ENCODE results near the gene HOXA4.
A peak's percentile ranks its signal among the peaks of the same experiment; 100 is the strongest.

The HOXA4 gene

DNA sequence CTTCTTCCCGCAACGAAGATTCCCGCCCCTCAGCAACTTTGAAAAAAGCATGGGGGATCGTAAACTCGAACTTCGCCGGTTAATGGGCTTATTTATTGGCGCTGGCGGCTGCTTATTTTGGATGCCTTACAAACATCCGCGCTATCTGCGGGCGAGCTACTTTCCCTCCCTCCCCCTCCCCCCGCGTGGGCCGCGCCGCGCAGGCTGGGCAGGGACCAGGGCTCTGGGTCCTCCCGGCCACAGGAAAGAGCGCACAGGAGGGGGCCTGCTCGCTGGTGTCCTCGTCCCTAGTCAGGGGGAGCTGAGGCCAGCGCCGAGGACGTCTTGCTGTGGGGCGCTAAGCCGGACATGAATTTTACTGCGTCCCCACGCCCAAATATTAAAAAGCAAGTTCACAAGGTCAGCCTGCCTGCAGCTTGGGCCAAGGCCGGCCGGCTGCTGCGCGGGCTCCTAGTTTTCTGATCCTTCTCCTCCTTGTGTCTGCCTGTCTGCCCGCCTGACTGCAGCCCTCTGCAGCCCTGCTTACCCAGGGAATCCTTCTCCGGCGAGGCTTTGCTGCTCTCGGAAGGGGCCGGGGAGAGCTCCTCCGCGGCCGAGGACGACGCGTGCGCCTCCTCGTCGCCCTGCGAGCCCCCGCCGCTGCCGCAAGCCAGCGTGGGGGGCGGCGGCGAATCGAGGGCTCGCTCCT, 42.4 kb upstream of the HOXA4 start:
- Mint-ChIP-seq H3K36me3 (peaks cover 8% of the 10 kb centered on the region), H3K4me3 (no peak overlapping the region), H3K9me3 (no peaks in the 10 kb centered on the region), H3K4me1 (peaks cover 10% of the 10 kb centered on the region), H3K27me3 (peaks cover 98% of the 10 kb centered on the region), H3K27ac (peak overlapping the region; percentile 68)
- CTCF ChIA-PET, result interaction anchor here (2.3 kb wide), 1 partner anchor 23 kb away, joined by 6 read pairs; no protein-coding TSS in a partner anchor
- DNase-seq, result peak; percentile 20

DNA sequence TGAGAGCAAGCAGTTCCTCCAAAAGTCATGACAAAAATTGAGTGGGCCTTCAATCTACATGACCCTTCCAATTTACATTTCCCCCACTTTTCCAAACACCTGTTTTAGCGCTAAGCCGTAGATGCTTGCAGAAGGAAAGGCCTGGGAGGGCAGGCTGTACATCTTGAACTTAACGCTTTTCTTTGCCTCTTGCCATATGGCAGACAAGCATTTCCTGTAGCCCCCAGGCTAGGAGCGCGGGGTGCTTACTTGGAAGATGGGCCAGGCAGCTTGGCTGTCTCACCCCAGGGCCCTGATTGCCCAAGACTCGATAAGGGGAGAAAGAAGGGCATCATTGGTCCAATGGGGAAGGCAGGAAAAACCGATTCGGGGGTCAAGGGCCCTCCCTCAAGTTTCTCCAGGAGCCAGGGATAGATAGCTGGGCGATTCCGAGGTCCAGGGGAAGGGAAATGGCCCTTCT, 41.8 kb upstream of the HOXA4 start:
- Mint-ChIP-seq H3K4me3 (peak overlapping the region; percentile 27), H3K4me1 (peaks cover 10% of the 10 kb centered on the region), H3K27me3 (peaks cover 98% of the 10 kb centered on the region), H3K36me3 (peaks cover 8% of the 10 kb centered on the region), H3K27ac (peak overlapping the region; percentile 68), H3K9me3 (no peaks in the 10 kb centered on the region)
- DNase-seq, result peak; percentile 17
- CTCF ChIA-PET, result interaction anchor here (2.3 kb wide), 1 partner anchor 24 kb away, joined by 6 read pairs; no protein-coding TSS in a partner anchor

DNA sequence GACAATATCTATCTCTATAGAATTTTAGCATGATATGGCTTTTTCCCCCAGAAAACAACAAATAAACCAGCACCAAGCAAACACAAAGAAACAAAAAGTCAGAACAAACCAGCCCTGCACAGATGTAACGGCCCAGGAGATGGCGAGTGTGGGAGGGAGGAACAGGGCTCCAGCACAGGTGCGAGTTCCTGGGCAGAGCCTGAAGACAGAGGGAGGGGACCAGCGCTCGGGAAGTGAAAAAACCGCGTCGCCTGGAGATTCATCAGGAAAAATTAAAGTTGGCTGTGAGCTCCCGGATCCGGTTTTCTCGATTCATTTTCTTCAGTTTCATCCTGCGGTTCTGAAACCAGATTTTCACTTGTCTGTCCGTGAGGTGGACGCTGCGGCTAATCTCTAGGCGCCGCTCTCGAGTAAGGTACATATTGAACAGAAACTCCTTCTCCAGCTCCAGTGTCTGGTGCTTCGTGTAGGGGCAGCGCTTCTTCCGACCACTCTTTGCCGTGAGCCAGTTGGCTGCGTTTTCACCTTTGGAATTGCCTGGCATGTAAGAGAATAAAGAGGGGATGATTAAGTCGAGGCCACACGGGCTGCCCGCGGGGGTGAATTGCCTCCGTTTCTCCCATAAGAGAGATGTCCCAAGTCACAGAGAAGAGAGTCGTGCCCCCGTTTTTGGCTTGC, 41.2 kb upstream of the HOXA4 start:
- H3K4me3 Mint-ChIP-seq, result peak overlapping the region; percentile 27
- no peaks in the 10 kb centered on the region for H3K9me3 Mint-ChIP-seq
- H3K27me3 Mint-ChIP-seq, result peaks cover 98% of the 10 kb centered on the region
- peaks cover 14% of the 10 kb centered on the region for H3K4me1 Mint-ChIP-seq
- H3K27ac Mint-ChIP-seq, result peak overlapping the region; percentile 68
- DNase-seq, result peak; percentile 19
- H3K36me3 Mint-ChIP-seq, result peaks cover 8% of the 10 kb centered on the region
- CTCF ChIA-PET, result interaction anchor here (2.3 kb wide), 1 partner anchor 24 kb away, joined by 6 read pairs; no protein-coding TSS in a partner anchor

DNA sequence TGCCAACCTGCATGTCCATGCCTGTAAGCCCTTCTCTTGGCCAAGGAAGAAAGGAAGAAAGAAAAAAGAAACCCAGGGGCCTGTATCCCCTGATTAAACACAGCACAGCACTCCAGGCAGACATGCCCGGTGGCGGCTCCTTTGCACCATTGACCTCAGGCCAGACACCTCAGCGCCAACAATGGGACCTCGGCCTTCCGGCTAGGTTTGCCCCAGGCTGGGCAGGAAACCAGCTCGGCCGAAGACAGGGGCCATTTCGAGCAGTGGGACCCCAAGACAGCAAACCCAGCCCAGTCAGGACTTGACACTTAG, 40.7 kb upstream of the HOXA4 start:
- DNase-seq, result no peak
- H3K9me3 Mint-ChIP-seq, result no peaks in the 10 kb centered on the region
- peaks cover 98% of the 10 kb centered on the region for H3K27me3 Mint-ChIP-seq
- peaks cover 14% of the 10 kb centered on the region for H3K4me1 Mint-ChIP-seq
- no peak overlapping the region for H3K4me3 Mint-ChIP-seq
- peaks cover 8% of the 10 kb centered on the region for H3K36me3 Mint-ChIP-seq
- CTCF ChIA-PET, result interaction anchor here (2.3 kb wide), 1 partner anchor 25 kb away, joined by 6 read pairs; no protein-coding TSS in a partner anchor
- H3K27ac Mint-ChIP-seq, result peak overlapping the region; percentile 67

DNA sequence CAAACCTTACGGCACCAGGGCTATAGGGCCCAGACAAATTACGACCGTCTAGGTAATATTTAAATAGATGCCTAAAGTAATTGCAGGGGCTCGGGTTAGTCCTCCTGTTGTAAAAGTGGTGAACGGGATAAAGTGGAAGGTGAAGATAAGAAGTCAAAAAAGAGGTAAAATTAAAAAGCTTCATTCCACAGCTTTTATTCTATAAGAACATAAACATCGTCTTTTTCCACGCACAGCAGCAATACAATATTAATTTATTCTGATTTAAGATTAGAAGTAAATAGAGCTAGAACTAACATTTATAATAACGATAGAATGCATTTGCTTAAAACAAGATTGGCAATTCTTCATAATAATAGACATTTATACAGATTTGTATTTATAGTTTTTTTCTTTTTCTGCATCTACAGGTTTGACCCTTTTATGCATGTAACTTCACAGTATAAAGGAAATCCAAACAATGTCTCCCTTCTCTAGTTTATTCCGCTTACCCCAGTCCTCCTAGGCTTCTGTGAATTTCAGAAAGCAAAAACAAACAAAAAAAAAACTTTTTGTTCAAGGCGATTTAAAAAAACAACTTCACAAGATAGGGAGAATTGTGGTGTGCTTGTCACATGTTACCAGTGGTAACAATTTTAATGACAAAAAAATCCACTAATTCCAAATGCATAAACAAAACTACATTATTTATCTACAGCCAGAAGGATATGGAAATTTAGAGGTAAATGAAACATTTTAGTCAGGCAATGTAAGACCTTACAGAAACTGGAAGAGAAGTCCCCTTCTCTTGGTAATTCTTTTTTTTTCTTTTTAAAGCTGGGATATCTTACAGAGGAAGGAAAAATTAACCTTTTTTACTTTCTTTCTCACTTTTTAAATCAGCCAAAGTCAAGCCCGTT, 40.1 kb upstream of the HOXA4 start:
- Mint-ChIP-seq H3K27ac (peak overlapping the region; percentile 79), H3K36me3 (peaks cover 8% of the 10 kb centered on the region), H3K4me3 (no peak overlapping the region), H3K27me3 (peaks cover 98% of the 10 kb centered on the region), H3K9me3 (no peaks in the 10 kb centered on the region), H3K4me1 (peaks cover 14% of the 10 kb centered on the region)
- CTCF ChIA-PET, result interaction anchor here (0.6 to 2.3 kb wide), 2 partner anchors 25 to 768 kb away, joined by 4 to 6 read pairs; no protein-coding TSS in a partner anchor
- DNase-seq, result no peak

DNA sequence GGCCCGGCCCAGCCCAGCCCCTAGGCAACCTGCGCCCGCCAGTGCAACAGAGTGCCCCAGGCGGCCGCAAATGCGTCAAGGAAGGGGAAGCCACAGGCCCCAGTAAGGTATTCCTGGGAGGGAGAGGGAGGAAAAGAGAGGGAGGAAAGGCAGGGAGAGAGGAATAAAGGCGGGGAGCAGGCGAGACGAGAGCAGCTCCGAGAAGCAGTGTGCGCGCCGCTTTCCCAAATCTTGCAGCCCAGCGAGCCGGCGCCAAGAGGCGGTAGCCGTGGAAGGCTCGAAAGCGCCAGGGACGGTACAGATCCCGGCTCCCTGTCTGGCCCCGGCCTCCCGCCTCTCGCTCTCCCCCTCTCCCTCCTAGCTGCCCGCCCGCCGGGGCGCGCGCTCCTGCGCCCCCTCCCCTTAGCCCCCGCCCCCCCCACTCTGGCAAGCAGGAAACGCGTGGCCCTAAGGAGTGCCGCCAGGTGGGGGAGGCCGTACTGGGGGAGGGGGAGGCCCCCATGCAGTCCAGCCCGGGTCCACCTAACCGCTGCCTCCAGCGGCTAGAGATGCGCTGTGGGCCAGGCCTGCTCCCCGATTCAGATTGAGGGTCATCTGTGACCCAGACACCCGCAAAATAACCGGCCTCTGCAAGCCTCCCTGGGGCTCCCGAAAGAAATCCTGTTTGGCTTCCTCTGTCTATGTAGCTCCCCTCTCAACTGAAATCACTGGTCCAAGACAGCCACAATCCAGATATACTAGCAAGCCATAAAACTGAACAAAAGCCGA, 39.3 kb upstream of the HOXA4 start:
- Mint-ChIP-seq H3K9me3 (no peaks in the 10 kb centered on the region), H3K4me1 (peaks cover 14% of the 10 kb centered on the region), H3K27me3 (peaks cover 98% of the 10 kb centered on the region), H3K4me3 (no peak overlapping the region), H3K36me3 (peaks cover 7% of the 10 kb centered on the region), H3K27ac (peak overlapping the region; percentile 83)
- CTCF ChIA-PET, result no interaction called here
- DNase-seq, result no peak

DNA sequence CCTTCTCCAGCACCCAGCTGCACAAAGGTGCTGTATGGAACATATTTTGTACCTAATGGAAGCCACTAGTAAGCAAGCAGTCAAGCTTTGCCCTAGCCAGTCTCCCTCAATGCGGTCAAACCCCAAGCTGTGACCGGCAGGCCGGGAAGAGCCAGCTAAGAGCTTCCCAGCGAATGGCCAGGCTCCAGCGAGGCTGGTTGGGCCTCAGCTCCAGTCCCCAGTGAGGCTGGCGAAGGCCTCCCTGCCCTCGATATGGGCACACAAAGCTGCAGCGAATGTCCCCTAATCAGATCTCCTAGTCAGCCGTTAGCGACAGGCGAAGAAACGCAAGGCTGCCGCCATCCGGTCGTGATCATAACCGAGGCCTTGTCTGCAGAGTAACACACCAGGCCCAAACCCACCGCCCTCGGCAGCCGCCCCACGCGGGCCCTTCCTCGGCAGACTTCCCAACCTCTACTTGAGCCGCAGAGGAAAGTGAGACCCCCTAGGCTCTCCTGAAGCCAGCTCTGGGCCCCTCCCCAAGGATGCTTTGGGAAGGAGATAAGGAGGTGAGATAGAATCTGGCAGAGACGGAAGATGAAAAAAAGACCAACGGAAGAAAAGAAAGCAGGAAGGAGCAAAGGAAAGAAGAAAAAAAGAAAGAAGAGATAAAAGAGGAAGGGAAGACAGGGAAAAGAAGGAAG, 37.8 kb upstream of the HOXA4 start:
- H3K36me3 Mint-ChIP-seq, result peaks cover 6% of the 10 kb centered on the region
- DNase-seq, result no peak
- H3K27me3 Mint-ChIP-seq, result peaks cover 99% of the 10 kb centered on the region
- H3K27ac Mint-ChIP-seq, result peak overlapping the region; percentile 33
- no peaks in the 10 kb centered on the region for H3K9me3 Mint-ChIP-seq
- peak overlapping the region; percentile 15 for H3K4me3 Mint-ChIP-seq
- H3K4me1 Mint-ChIP-seq, result peaks cover 12% of the 10 kb centered on the region
- CTCF ChIA-PET, result interaction anchor here (1.4 to 1.6 kb wide), 3 partner anchors 11 to 74 kb away, joined by 3 to 8 read pairs (median 4); partner anchors contain the start of genes EVX1 and HOXA6

DNA sequence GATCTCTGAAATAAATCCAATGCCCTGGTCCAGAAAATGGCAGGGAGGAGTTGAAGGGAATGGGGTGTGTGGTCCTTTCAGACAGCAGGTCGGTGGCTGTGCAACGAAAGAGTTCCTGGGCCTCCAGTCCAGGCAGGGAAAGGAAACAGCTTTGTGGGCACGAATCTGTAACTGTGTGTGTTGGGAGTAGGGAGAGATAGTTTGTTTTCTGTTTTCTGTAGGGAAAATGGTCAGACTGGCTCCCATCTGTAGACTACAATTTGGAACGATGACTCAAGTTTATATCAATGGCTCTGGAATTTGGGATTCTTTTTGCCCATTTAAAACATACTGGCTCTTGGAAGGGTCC, 37.3 kb upstream of the HOXA4 start:
- Mint-ChIP-seq H3K4me3 (peak overlapping the region; percentile 28), H3K27me3 (peaks cover 99% of the 10 kb centered on the region), H3K27ac (peak overlapping the region; percentile 24), H3K36me3 (peaks cover 5% of the 10 kb centered on the region), H3K4me1 (peaks cover 12% of the 10 kb centered on the region), H3K9me3 (no peaks in the 10 kb centered on the region)
- DNase-seq, result no peak
- CTCF ChIA-PET, result interaction anchor here (1.4 to 1.6 kb wide), 3 partner anchors 12 to 74 kb away, joined by 3 to 8 read pairs (median 4); partner anchors contain the start of genes EVX1 and HOXA6

DNA sequence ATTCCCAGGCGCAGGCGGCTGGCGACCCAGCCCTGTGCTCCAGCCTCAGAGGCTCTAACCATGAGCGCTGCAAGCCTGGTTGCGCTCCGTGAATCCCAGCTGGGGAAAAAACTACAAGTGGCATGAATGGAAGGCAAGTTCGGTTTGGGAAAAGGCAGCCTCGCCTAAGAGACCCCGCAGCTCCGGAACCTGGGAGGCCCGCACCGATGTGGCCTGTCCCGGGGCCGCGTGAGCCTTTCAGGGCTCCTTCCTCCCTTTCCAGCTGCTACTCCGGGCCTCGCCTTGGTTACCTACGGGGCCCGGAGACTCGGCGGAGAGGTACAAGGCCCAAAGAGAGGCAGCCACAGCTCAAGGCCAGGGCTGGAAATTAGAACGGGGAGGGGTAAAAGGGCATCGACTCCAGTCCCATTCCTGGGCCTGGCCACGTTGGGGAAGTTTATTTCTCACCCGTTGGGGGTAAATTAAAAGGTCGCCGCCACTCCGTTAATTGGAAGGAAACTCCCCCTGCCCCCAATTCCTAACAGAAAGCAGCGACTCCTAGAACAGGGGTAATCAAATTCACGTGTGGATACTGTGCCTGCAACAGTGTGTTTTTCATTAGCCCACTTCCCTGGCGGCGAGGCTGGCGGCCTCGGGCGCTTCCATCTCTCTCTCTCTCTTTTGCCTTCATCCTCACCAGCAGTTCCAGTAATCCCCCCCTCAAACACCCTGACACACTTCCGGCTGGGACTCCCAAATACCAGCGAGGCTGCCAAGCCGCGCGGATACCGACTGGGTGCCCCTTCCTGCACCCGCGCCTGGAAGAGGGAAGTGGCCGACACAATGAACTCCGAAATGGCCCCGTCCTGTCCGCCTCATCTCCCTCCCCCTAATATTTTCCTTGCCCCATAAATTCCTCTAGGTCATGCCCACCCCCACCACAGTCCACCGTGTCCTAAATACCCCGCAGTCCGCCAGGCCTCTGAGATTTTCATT, 36.3 kb upstream of the HOXA4 start:
- CTCF ChIA-PET, result interaction anchor here (0.8 to 1.6 kb wide), 2 partner anchors 13 to 20 kb away, joined by 3 to 4 read pairs; no protein-coding TSS in a partner anchor
- no peaks in the 10 kb centered on the region for H3K9me3 Mint-ChIP-seq
- no peak for DNase-seq
- H3K27ac Mint-ChIP-seq, result peak overlapping the region; percentile 87
- peaks cover 10% of the 10 kb centered on the region for H3K4me1 Mint-ChIP-seq
- peak overlapping the region; percentile 37 for H3K4me3 Mint-ChIP-seq
- H3K36me3 Mint-ChIP-seq, result peaks cover 1% of the 10 kb centered on the region
- peaks cover 99% of the 10 kb centered on the region for H3K27me3 Mint-ChIP-seq

DNA sequence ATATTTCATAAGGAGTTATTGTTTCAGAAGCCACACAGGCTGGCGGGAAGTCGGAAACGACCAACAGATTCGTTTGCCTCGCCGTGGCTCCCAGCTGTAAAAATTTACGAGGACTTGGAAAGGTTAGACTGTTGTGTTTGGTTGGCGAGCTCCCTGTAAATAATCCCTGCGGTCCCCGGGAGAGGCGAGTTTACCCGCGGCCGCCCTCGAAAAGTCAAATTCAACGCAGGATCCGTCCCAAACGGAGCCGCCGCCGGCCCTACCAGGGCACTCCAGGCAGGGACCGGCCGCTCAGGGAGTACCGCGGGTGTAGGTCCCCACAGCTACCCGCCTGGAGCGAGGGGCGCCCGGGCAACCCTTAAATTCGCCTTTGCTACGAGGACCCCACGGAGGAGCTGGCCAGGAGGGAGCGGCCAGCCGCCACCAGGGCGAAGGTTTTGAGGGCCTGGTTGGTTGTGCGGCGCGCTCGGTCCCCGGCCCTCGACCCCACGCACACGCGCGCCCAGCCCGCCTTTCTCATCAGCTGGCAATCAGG, 35.5 kb upstream of the HOXA4 start:
- Mint-ChIP-seq H3K36me3 (no peaks in the 10 kb centered on the region), H3K4me3 (peak overlapping the region; percentile 41), H3K9me3 (no peaks in the 10 kb centered on the region), H3K27me3 (peaks cover 99% of the 10 kb centered on the region), H3K27ac (peak overlapping the region; percentile 87), H3K4me1 (peaks cover 11% of the 10 kb centered on the region)
- no peak for DNase-seq
- CTCF ChIA-PET, result interaction anchor here (0.8 kb wide), 1 partner anchor 21 kb away, joined by 3 read pairs; no protein-coding TSS in a partner anchor

DNA sequence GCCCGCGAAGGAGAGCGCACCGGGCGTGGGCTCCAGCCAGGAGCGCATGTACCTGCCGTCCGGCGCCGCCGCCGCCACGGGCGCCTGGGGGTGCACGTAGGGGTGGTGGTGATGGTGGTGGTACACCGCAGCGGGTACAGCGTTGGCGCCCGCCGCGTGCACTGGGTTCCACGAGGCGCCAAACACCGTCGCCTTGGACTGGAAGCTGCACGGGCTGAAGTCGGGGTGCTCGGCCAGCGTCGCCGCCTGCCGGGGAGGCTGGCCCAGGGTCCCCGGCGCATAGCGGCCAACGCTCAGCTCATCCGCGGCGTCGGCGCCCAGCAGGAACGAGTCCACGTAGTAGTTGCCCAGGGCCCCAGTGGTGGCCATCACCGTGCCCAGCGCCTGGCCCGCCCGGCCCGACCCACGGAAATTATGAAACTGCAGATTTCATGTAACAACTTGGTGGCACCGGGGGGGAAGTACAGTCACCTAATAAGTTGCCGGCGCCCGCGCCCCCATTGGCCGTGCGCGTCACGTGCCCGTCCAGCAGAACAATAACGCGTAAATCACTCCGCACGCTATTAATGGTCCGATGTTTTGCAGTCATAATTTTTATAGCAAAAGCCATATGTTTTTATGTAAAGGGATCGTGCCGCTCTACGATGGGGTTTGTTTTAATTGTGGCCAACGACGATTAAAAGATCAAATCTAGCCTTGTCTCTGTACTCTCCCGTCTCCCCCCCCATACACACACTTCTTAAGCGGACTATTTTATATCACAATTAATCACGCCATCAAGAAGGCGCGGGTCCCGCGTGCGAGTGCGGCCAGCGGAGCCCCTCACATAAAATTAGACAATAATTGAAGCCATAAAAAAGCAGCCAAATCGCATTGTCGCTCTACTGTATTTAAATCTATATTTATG, 34.8 kb upstream of the HOXA4 start, which contains the start of gene HOXA9:
TSS of gene HOXA9 (minus strand) at position 449 of the 907 bp plus-strand sequence. CDS start at position 369, 80 bp downstream.
- no peak for DNase-seq
- Mint-ChIP-seq H3K4me1 (peaks cover 13% of the 10 kb centered on the region), H3K4me3 (peak within 1 kb of the TSS; percentile 41)

More for the DNA sequence above, 34.8 kb upstream of the HOXA4 start, which contains the start of gene HOXA9:
- H3K9me3 Mint-ChIP-seq, result no peaks in the 10 kb centered on the region
- H3K36me3 Mint-ChIP-seq, result no peaks in the 10 kb centered on the region
- H3K27me3 Mint-ChIP-seq, result peaks cover 99% of the 10 kb centered on the region
- CTCF ChIA-PET, result no interaction called here
- H3K27ac Mint-ChIP-seq, result peak within 1 kb of the TSS; percentile 87
